Measurements from ENCODE around the gene CRBN.

Gene CRBN

DNA sequence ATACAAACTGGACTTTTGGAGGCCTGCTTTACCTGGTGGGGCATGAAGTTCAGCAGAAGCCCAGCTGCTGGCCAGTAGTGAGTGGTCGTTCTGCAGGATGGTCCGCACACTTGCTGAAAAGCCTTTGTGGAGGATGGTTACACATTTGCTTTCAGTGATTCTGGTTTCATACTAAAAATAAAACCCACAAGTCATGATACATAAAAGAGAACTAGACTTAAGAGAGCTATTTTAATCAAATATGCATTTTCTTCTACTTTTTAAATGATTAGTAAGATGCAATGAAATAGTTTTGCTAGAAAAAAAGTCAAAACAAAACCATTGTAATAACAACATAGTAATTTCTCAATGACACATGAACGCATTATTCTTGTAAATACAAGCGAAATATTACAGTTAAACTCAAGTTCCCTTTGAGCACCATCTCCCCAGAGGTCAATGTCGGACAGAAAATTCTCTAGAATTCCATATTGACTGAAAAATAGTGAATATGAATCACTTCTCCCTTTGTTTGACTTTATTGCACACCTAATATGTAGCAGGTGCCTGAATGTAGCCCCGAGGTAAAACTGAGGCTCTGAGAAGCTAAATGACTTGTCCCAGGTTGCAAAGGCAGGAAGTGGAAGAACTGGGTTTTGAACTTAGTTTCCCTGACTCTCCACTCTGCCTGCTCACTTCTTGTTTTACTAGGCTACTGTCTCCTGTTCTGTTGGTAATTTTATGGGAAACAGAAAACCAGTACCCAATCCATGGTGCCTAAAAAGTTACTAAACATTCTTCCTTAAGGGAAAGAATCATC, 77.6 kb downstream of the CRBN start:
- Histone ChIP-seq H3K4me2 (ENCODE audit: low read length) (no peak overlapping the region), H3K79me2 (no peaks in the 10 kb centered on the region), H3K36me3 (ENCODE audit: control insufficient read depth, insufficient read depth, low read length) (no peaks in the 10 kb centered on the region), H3K9me3 (ENCODE audit: control insufficient read depth, low read length) (no peaks in the 10 kb centered on the region), H3K27me3 (ENCODE audit: control insufficient read depth, insufficient read depth, low read length) (no peaks in the 10 kb centered on the region), H3K4me3 (ENCODE audit: low read depth, low read length) (no peak overlapping the region), H3K4me1 (peaks cover 22% of the 10 kb centered on the region), H3K27ac (no peak overlapping the region), H2AFZ (no peak overlapping the region), H3K9ac (no peak overlapping the region)
- TF ChIP-seq, protein P1, sequence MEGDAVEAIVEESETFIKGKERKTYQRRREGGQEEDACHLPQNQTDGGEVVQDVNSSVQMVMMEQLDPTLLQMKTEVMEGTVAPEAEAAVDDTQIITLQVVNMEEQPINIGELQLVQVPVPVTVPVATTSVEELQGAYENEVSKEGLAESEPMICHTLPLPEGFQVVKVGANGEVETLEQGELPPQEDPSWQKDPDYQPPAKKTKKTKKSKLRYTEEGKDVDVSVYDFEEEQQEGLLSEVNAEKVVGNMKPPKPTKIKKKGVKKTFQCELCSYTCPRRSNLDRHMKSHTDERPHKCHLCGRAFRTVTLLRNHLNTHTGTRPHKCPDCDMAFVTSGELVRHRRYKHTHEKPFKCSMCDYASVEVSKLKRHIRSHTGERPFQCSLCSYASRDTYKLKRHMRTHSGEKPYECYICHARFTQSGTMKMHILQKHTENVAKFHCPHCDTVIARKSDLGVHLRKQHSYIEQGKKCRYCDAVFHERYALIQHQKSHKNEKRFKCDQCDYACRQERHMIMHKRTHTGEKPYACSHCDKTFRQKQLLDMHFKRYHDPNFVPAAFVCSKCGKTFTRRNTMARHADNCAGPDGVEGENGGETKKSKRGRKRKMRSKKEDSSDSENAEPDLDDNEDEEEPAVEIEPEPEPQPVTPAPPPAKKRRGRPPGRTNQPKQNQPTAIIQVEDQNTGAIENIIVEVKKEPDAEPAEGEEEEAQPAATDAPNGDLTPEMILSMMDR (IDR thresholded peaks at IDR 0.05): no peak

Data from parathyroid adenoma (tissue), 2 donors.